HepG2 (cell line): ENCODE data around the gene HAGHL. TPM values are rescaled to one million over a fixed set of nuclear protein-coding genes. Genes with fewer than 3 reads are reported as not detected.

Experiments
- ATAC-seq: fragments of 200-7000 bp; cut with Tn5 transposase; 3 replicates; pipeline ENCODE4 v1.9.1; 2020; ENCODE audit warnings: mild to moderate bottlenecking, moderate library complexity
- BruUV-seq: library from RNA; stranded (reverse); fragments of 400-500 nt; replicated peaks from 2 replicates; lab custom pipeline; 2021; lab: Mats Ljungman, UMichigan
- CTCF ChIA-PET: fragments of 300-600 bp; formaldehyde crosslinking; extraction: SDS; loops from one replicate; lab custom pipeline; 2021; ENCODE audit warnings: low total read pairs, inconsistent platforms, low intra/inter-chr PET ratio; lab: Yijun Ruan, JAX
- POLR2A ChIA-PET: fragments of 350-600 bp; sonication (Branson Sonifier 250); formaldehyde crosslinking; loops from one replicate; lab custom pipeline; 2020; ENCODE audit warnings: antibody characterized with exemption, inconsistent platforms; lab: Yijun Ruan, JAX
- DNase-seq: peaks from one replicate; pipeline ENCODE4 v3.0.0-alpha.2; 2015; ENCODE audit warnings: low spot score
- FAIRE-seq: peaks from 3 replicates; lab custom pipeline; 2011; peaks lifted over from hg19 to GRCh38; lab: Jason Lieb, UNC
- H2AFZ ChIP-seq: one replicate; pipeline ENCODE4 v1.6.1; 2011; ENCODE audit warnings: low read length, inconsistent platforms
- H3K27ac ChIP-seq: fragments of 300-600 bp; 3 replicates; pipeline ENCODE4 v1.8.0; 2011; ENCODE audit warnings: mixed run types, mild to moderate bottlenecking, mixed read lengths, low read length, inconsistent platforms; ENCODE audit not compliant: insufficient read depth; ENCODE audit errors: extremely low read length
- H3K27me3 ChIP-seq, 2 experiments: fragments of 200-600 bp in 1 of 2; 2 replicates in 1 of 2; 3 replicates in 1 of 2; pipeline versions ENCODE4 v1.6.0 to v1.8.0; 2011; ENCODE audit warnings: low read length in 2 of 2, mild to moderate bottlenecking in 2 of 2, moderate library complexity in 2 of 2, inconsistent platforms in 1 of 2; ENCODE audit not compliant: insufficient read depth in 2 of 2, control insufficient read depth in 1 of 2
- H3K36me3 ChIP-seq, 2 experiments: fragments of 200-600 bp in 1 of 2; replicated peaks in 1 of 2; 2 replicates in 1 of 2; 3 replicates in 1 of 2; pipeline versions ENCODE4 v1.5.1 to v1.8.0; 2011; ENCODE audit warnings: low read length in 2 of 2, inconsistent platforms in 1 of 2; ENCODE audit not compliant: insufficient read depth in 2 of 2, control insufficient read depth in 1 of 2
- H3K4me1 ChIP-seq: 2 replicates; pipeline ENCODE4 v1.5.1; 2012; ENCODE audit warnings: low read length, inconsistent platforms; ENCODE audit not compliant: insufficient read depth
- H3K4me2 ChIP-seq: 2 replicates; pipeline ENCODE4 v1.6.0; 2011; ENCODE audit warnings: low read depth, low read length, inconsistent platforms
- H3K4me3 ChIP-seq, 3 experiments: fragments of 200-600 bp in 1 of 3; sonication (generic), shearing (Covaris generic) in 1 of 3; replicated peaks in 1 of 3; 2 replicates each; pipeline ENCODE4 v1.5.1; 2011 to 2016; ENCODE audit warnings: low read length in 3 of 3, inconsistent platforms in 2 of 3, low read depth in 2 of 3, mild to moderate bottlenecking in 2 of 3, control low read depth in 1 of 3, mixed read lengths in 1 of 3; ENCODE audit not compliant: insufficient read depth in 1 of 3
- H3K79me2 ChIP-seq: one replicate; pipeline ENCODE4 v1.6.1; 2011; ENCODE audit warnings: low read length, inconsistent platforms; ENCODE audit not compliant: insufficient read depth
- H3K9ac ChIP-seq: 2 replicates; pipeline ENCODE4 v1.6.0; 2011; ENCODE audit warnings: mild to moderate bottlenecking, low read depth, low read length, inconsistent platforms; ENCODE audit not compliant: insufficient read depth
- H3K9me3 ChIP-seq: 2 replicates; pipeline ENCODE4 v1.5.1; 2012; ENCODE audit warnings: mild to moderate bottlenecking, low read length
- H4K20me1 ChIP-seq: 2 replicates; pipeline ENCODE4 v1.6.0; 2011; ENCODE audit warnings: inconsistent platforms, mild to moderate bottlenecking, low read length, moderate library complexity; ENCODE audit not compliant: insufficient read depth
- AGO2 ChIP-seq: fragments of 200-400 bp; formaldehyde crosslinking; optimal IDR thresholded peaks from 2 replicates; pipeline ENCODE3; 2017; ENCODE audit warnings: mild to moderate bottlenecking, low read depth, low read length, moderate library complexity
- HBP1 ChIP-seq: IDR thresholded peaks from 2 replicates; pipeline ENCODE4 v1.6.1; 2016; ENCODE audit warnings: low read depth, control low read depth
- HDAC2 ChIP-seq: sonication (generic); formaldehyde crosslinking; IDR thresholded peaks from 2 replicates; pipeline ENCODE4 v1.4.0; 2020; ENCODE audit warnings: missing genetic modification reagents
- POGZ ChIP-seq: sonication (generic); formaldehyde crosslinking; IDR thresholded peaks from 2 replicates; pipeline ENCODE4 v1.4.0; 2020; ENCODE audit warnings: mild to moderate bottlenecking, missing genetic modification reagents
- RFX1 ChIP-seq: fragments of 450-650 bp; IDR thresholded peaks from 2 replicates; pipeline ENCODE4 v1.6.1; 2017
- ZBTB44 ChIP-seq: sonication (generic); formaldehyde crosslinking; IDR thresholded peaks from 2 replicates; pipeline ENCODE4 v1.4.0; 2020; ENCODE audit warnings: missing genetic modification reagents
- ZNF687 ChIP-seq: sonication (generic); formaldehyde crosslinking; IDR thresholded peaks from 2 replicates; pipeline ENCODE4 v1.5.1; 2020; ENCODE audit warnings: mild to moderate bottlenecking, missing genetic modification reagents, moderate library complexity
- WGBS: methylation state at CpG from one replicate; pipeline ENCODE4 v1.1.6; 2017; ENCODE audit warnings: low lambda C conversion rate; 5-methylcytosine and 5-hydroxymethylcytosine counted together
- in situ Hi-C: cut with HindIII; loops from 2 replicates; pipeline ENCODE4 v1.10.0; 2017; ENCODE audit warnings: low pct_unique_long_range_greater_than_20kb; ENCODE audit not compliant: extremely low pct_ligation_motif_present
- intact Hi-C: fragments of 100-400 bp; cut with micrococcal nuclease; formaldehyde crosslinking; loops from one replicate; pipeline ENCODE4 v1.10.0; 2022; ENCODE audit not compliant: unreplicated experiment
- polyA plus RNA-seq, 8 experiments: library from polyadenylated mRNA; depleted of rRNA in 3 of 8; stranded (reverse) in 7 of 8; unstranded in 1 of 8; fragments of >200 nt; fragmentation: Illumina TruSeq in 4 of 8; extraction: Trizol in 4 of 8; gene quantifications; 2 replicates each; pipeline versions ENCODE4 v1.2.1 to v1.2.3, GENCODE V29; 2011 to 2016; ENCODE audit warnings: low read depth in 4 of 8, missing spikeins in 1 of 8, mixed read lengths in 1 of 8; ENCODE audit not compliant: insufficient read depth in 1 of 8
- total RNA-seq, 5 experiments: library from RNA; depleted of rRNA; stranded (reverse); fragments of >200 nt; fragmentation: Illumina TruSeq; extraction: Trizol; gene quantifications; 2 replicates each; pipeline ENCODE4 v1.2.3, GENCODE V29; 2016; ENCODE audit warnings: low read depth in 1 of 5

HAGHL gene
- total and polyA plus RNA-seq, 2 of the 13 experiments (the other 11 are each of a cell fraction or from before 2014, with no cell fraction given): 3.4 to 8.4 TPM

GRCh38 chr16:677316-678190 lies 49.4 kb upstream of the HAGHL start:
- Histone ChIP-seq H3K4me1 (peaks cover 48% of the 10 kb centered on the region), H3K36me3 (peaks cover 12 to 24% of the 10 kb centered on the region in 2 experiments; a peak in 4 of 5 replicates), H3K9ac (no peak overlapping the region), H3K9me3 (no peaks in the 10 kb centered on the region), H3K4me3 (no peak overlapping the region), H4K20me1 (0 out of 2 replicates have a peak, but pooled peaks cover 3% of the 10 kb centered on the region), H3K27ac (no peak overlapping the region), H3K4me2 (no peak overlapping the region), H2AFZ (no peak overlapping the region), H3K27me3 (no peaks in the 10 kb centered on the region; a peak in 1 of 5 replicates), H3K79me2 (peaks cover 16% of the 10 kb centered on the region)
- DNase-seq (no peak), FAIRE-seq (no peak), ATAC-seq (no peak)
- in situ Hi-C loops (no loop called here), intact Hi-C loops (no loop called here)
- peak; percentile 52; the same call in 1 of the 2 replicates for TF ChIP-seq RFX1
- TF ChIP-seq HDAC2 (CRISPR knock-in tag): no peak
- 94% methylated on average over 39 of the region's 57 CpGs for WGBS
- BruUV-seq: no TSS peak
- CTCF ChIA-PET: no interaction called here
- POLR2A ChIA-PET: interaction anchor here (4.4 kb wide), 1 partner anchor 12 kb away, joined by 34 read pairs; the partner anchor contains the start of gene WDR24

- no TSS peak for BruUV-seq
- peaks cover 48% of the 10 kb centered on the region for H3K4me1 ChIP-seq
- H3K9ac ChIP-seq: peak overlapping the region; percentile 75
- no peak overlapping the region for H2AFZ ChIP-seq
- POLR2A ChIA-PET: interaction anchor here (0.6 to 4.4 kb wide), 9 partner anchors 11 to 276 kb away, joined by 3 to 34 read pairs (median 7); partner anchors contain the start of genes ANTKMT, METTL26, RHOT2 and WDR24
- no peaks in the 10 kb centered on the region for H3K9me3 ChIP-seq
- no peak for DNase-seq
- H3K4me2 ChIP-seq: peak overlapping the region; percentile 99
- peak overlapping the region; percentile 80 for H3K27ac ChIP-seq
- ATAC-seq: peak; percentile 2
- CTCF ChIA-PET: no interaction called here
- in situ Hi-C loops: no loop called here
- H3K4me3 ChIP-seq: peak overlapping the region in 2 of 3 experiments; percentile 61 to 85; a peak in 4 of 6 replicates
- H4K20me1 ChIP-seq: 0 out of 2 replicates have a peak, but pooled peaks cover 3% of the 10 kb centered on the region
- FAIRE-seq: no peak
- H3K36me3 ChIP-seq: peaks cover 12 to 17% of the 10 kb centered on the region in 2 experiments; a peak in 4 of 5 replicates
- peaks cover 16% of the 10 kb centered on the region for H3K79me2 ChIP-seq
- intact Hi-C loops: no loop called here
- no peaks in the 10 kb centered on the region; a peak in 1 of 5 replicates for H3K27me3 ChIP-seq
- whole genome bisulfite sequencing: 66% methylated on average over 11 of the region's 21 CpGs
- TF ChIP-seq ZNF687 (CRISPR knock-in tag) (peak; percentile 3; the same call in 1 of the 2 replicates), HBP1 (CRISPR knock-in tag) (0 out of 2 replicates have a peak, but pooled peaks have one; percentile 6), POGZ (CRISPR knock-in tag) (0 out of 2 replicates have a peak, but pooled peaks have one; percentile 24), ZBTB44 (CRISPR knock-in tag) (no peak), AGO2 (no peak)
Measured at GRCh38 chr16:678209-678857, 48.6 kb upstream of the HAGHL start.
